ENCODE results near the gene ASAP3.

ASAP3 gene

GRCh38 chr1:23473037-23473800, 10.8 kb downstream of the ASAP3 start:
- no peaks in the 10 kb centered on the region for H3K4me1 Mint-ChIP-seq
- H3K9me3 Mint-ChIP-seq, result no peaks in the 10 kb centered on the region
- no peak for DNase-seq
- no peaks in the 10 kb centered on the region for H3K27me3 Mint-ChIP-seq
- no peak for ATAC-seq
- H3K27ac Mint-ChIP-seq, result no peak overlapping the region
- H3K4me3 Mint-ChIP-seq, result no peak overlapping the region

DNA sequence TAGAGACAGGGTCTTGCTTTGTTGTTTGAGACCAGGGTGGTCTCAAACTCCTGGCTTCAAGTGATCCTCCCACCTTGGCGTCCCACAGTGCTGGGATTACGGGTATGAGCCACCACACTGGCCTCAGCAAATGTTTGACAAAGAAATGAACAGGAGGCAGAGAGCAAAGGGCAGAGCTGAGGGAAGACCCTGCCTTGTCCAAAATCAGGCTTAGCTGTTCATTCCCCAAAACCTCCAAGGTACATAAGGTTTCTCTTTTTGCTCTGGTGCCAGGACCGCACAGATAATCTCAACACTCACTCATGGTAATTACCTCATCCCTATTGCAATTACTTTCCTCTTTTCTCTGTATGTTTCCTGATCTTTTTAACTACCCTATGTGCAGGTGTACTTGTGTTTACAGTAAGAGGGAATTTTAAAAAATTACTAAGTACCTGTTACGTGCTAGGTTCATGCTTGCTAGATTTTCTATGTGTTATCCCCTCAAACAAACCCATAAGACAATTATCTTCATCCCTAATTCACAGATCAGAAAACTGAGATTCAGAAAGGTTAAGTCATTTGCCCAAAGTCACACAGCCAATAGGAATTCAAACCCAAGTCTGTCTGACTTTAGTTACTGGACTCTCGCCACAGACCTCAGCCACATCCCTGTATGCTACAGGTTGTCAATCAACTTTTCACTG, 11.5 kb downstream of the ASAP3 start:
- Mint-ChIP-seq H3K4me3 (no peak overlapping the region), H3K9me3 (no peaks in the 10 kb centered on the region), H3K27me3 (no peaks in the 10 kb centered on the region), H3K27ac (no peak overlapping the region), H3K4me1 (no peaks in the 10 kb centered on the region)
- ATAC-seq, result no peak
- DNase-seq, result no peak

- Mint-ChIP-seq H3K9me3 (no peaks in the 10 kb centered on the region), H3K27me3 (no peaks in the 10 kb centered on the region), H3K4me1 (no peaks in the 10 kb centered on the region), H3K27ac (no peak overlapping the region), H3K4me3 (no peak overlapping the region)
- DNase-seq, result no peak
- ATAC-seq, result no peak
These were observed 12.4 kb downstream of the ASAP3 start for GRCh38 chr1:23471473-23472075.

- H3K27ac Mint-ChIP-seq, result no peak overlapping the region
- H3K4me1 Mint-ChIP-seq, result no peaks in the 10 kb centered on the region
- H3K9me3 Mint-ChIP-seq, result no peaks in the 10 kb centered on the region
- no peaks in the 10 kb centered on the region for H3K27me3 Mint-ChIP-seq
- ATAC-seq (no peak), DNase-seq (no peak)
- no peak overlapping the region for H3K4me3 Mint-ChIP-seq
These were observed 13.5 kb downstream of the ASAP3 start for GRCh38 chr1:23470282-23471070.

DNA sequence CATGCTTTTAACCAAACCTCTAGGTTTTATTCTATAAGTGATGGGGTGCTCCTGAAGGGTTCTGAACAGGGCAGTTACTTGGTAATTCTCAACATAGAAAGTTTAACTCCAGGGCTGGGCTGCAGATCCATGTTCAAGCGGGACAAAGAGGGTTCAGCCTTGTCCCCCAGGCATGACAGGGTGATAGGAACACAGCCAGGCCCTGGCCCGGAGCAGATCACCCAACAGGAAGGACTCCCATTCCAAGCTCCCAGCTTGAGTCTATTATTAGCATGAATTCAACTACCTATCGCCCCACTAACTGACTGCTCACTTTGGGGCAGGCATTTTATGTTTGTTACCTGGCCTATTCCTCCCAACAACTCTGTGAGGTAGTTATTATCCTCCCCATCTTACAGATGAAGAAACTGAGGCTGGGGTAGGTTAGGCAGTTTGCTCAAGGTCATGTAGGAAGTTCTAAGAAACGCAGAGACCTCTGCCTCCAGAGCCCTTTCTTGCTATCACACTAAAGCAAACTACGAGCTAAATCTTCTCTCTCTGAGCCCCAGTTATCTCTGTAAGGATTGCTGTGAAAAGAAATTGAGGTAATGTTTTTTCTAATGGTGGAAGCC, 14.5 kb downstream of the ASAP3 start:
- ATAC-seq (no peak), DNase-seq (no peak)
- Mint-ChIP-seq H3K4me1 (no peaks in the 10 kb centered on the region), H3K27me3 (no peaks in the 10 kb centered on the region), H3K27ac (no peak overlapping the region), H3K9me3 (no peaks in the 10 kb centered on the region), H3K4me3 (no peak overlapping the region)

GRCh38 chr1:23466423-23466989, 17.5 kb downstream of the ASAP3 start:
- Mint-ChIP-seq H3K27me3 (peaks cover 8% of the 10 kb centered on the region), H3K4me1 (no peaks in the 10 kb centered on the region), H3K9me3 (no peaks in the 10 kb centered on the region), H3K4me3 (no peak overlapping the region), H3K27ac (no peak overlapping the region)
- DNase-seq (no peak), ATAC-seq (no peak)

- H3K4me3 Mint-ChIP-seq, result no peak overlapping the region
- no peak overlapping the region for H3K27ac Mint-ChIP-seq
- no peaks in the 10 kb centered on the region for H3K9me3 Mint-ChIP-seq
- H3K27me3 Mint-ChIP-seq, result peaks cover 8% of the 10 kb centered on the region
- ATAC-seq, result no peak
- DNase-seq, result no peak
- H3K4me1 Mint-ChIP-seq, result no peaks in the 10 kb centered on the region
These were observed 20.7 kb downstream of the ASAP3 start for GRCh38 chr1:23463286-23463685.

DNA sequence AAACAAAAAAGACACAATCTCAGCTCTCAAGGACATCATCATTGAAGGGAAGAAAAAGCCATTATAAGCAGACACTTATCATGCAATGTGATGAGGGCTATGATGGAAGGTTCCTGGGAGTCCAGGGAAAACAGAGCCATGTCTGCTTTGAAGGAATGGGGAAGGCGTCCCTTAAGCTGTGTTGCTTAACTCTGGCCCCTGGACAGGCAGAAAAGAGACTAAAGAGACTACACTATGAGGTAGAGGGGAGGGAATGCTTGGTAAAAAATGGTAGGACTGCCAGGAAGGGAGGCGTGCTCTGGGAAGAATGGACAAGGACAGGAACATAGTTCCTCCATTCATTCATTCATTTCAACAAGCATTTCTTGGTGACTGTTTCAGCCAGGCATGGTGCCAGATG, 21.2 kb downstream of the ASAP3 start:
- no peaks in the 10 kb centered on the region for H3K9me3 Mint-ChIP-seq
- peaks cover 8% of the 10 kb centered on the region for H3K27me3 Mint-ChIP-seq
- ATAC-seq, result no peak
- no peak overlapping the region for H3K4me3 Mint-ChIP-seq
- DNase-seq, result no peak
- H3K27ac Mint-ChIP-seq, result no peak overlapping the region
- no peaks in the 10 kb centered on the region for H3K4me1 Mint-ChIP-seq

DNA sequence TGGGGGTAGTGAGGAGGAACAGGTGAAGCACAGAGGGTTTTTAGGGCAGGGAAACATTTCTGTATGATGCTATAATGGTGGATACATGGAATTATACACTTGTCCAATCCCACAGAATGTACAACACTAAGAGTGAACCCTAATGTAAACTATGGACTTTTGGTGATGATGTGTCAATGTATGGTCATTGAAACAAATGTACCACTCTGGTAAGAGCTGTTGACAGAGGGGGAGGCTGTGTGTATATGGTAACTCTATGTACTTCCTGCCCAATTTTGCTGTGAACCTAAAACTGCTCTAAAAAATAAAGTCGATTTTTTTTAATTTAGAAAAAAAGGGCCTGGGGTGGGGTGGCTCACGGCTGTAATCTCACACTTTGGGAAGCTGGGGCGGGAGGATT, 22.9 kb downstream of the ASAP3 start:
- Mint-ChIP-seq H3K4me1 (peaks cover 6% of the 10 kb centered on the region), H3K27ac (no peak overlapping the region), H3K9me3 (no peaks in the 10 kb centered on the region), H3K27me3 (peaks cover 8% of the 10 kb centered on the region), H3K4me3 (no peak overlapping the region)
- DNase-seq, result no peak
- ATAC-seq, result no peak

GRCh38 chr1:23460519-23460918, 23.5 kb downstream of the ASAP3 start:
- no peaks in the 10 kb centered on the region for H3K9me3 Mint-ChIP-seq

GRCh38 chr1:23459338-23459757, 24.6 kb downstream of the ASAP3 start:
- no peak for ATAC-seq
- Mint-ChIP-seq H3K4me3 (no peak overlapping the region), H3K27me3 (peaks cover 18% of the 10 kb centered on the region), H3K4me1 (peaks cover 16% of the 10 kb centered on the region), H3K27ac (peak overlapping the region in 1 of 2 donors; percentile 69), H3K9me3 (no peaks in the 10 kb centered on the region)
- no peak for DNase-seq

More at GRCh38 chr1:23460519-23460918, 23.5 kb downstream of the ASAP3 start:
- Mint-ChIP-seq H3K27ac (no peak overlapping the region), H3K27me3 (peaks cover 11% of the 10 kb centered on the region), H3K4me1 (peaks cover 11% of the 10 kb centered on the region), H3K4me3 (no peak overlapping the region)
- ATAC-seq (no peak), DNase-seq (no peak)

DNA sequence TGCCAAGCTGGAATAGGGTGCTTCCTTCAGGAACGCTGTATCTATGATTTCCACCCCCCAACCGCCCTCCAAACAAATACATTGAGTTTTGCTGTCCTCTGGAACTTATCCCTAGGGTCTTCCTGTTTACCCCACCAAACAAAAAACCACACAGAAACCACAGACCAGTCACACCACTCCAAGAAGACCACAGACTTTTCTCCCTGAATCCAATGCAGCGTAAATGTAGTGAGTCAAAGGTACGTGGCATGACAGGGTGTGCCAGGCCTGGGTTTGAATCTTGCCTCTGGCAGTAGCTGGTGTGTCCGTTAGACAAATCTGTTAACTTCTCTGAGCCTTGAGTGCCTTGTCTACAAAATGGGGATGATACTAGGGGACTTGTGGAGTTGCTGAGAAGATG, 27.8 kb downstream of the ASAP3 start:
- Mint-ChIP-seq H3K27ac (peak overlapping the region in 1 of 2 donors; percentile 8), H3K4me3 (no peak overlapping the region), H3K4me1 (peaks cover 33% of the 10 kb centered on the region), H3K27me3 (peaks cover 10% of the 10 kb centered on the region), H3K9me3 (no peaks in the 10 kb centered on the region)
- ATAC-seq (no peak), DNase-seq (no peak)

- no peak overlapping the region for H3K4me3 Mint-ChIP-seq
- H3K9me3 Mint-ChIP-seq, result no peaks in the 10 kb centered on the region
- peaks cover 33% of the 10 kb centered on the region for H3K4me1 Mint-ChIP-seq
- ATAC-seq (no peak), DNase-seq (no peak)
- peaks cover 10% of the 10 kb centered on the region for H3K27me3 Mint-ChIP-seq
- H3K27ac Mint-ChIP-seq, result no peak overlapping the region
These were observed 30.5 kb downstream of the ASAP3 start for GRCh38 chr1:23453455-23454000.

GRCh38 chr1:23452011-23452411, 32.0 kb downstream of the ASAP3 start:
- Mint-ChIP-seq H3K4me3 (no peak overlapping the region), H3K4me1 (peaks cover 33% of the 10 kb centered on the region), H3K9me3 (no peaks in the 10 kb centered on the region), H3K27ac (no peak overlapping the region), H3K27me3 (peaks cover 10% of the 10 kb centered on the region)
- ATAC-seq (peak; percentile 33), DNase-seq (peak in 1 of 2 donors; percentile 7)

GRCh38 chr1:23451441-23451840, 32.5 kb downstream of the ASAP3 start:
- DNase-seq (no peak), ATAC-seq (no peak)
- Mint-ChIP-seq H3K4me1 (peaks cover 31% of the 10 kb centered on the region), H3K4me3 (no peak overlapping the region), H3K27ac (peak overlapping the region in 1 of 2 donors; percentile 4), H3K9me3 (no peaks in the 10 kb centered on the region), H3K27me3 (peaks cover 10% of the 10 kb centered on the region)
